Osteocyte (in vitro differentiated cells): ENCODE data around the gene EPC1. TPM values are rescaled to one million over a fixed set of nuclear protein-coding genes. Genes with fewer than 3 reads are reported as not detected.
"Not testable (repeated sequence)": the region's sequence is repeated elsewhere in the genome, so short reads cannot be mapped to it uniquely, and the experiment has no call there.

Experiments used
- DNase-seq: peaks from one replicate; pipeline ENCODE4 v3.0.0; 2021; ENCODE audit warnings: mixed read lengths; ENCODE audit not compliant: unreplicated experiment; ENCODE audit errors: extremely low spot score
- H3K27ac Mint-ChIP-seq: one replicate; pipeline ENCODE4 v1.8.0; 2021; ENCODE audit warnings: mild to moderate bottlenecking, mixed read lengths; ENCODE audit not compliant: unreplicated experiment
- H3K27me3 Mint-ChIP-seq: one replicate; pipeline ENCODE4 v1.8.0; 2021; ENCODE audit warnings: mixed read lengths; ENCODE audit not compliant: unreplicated experiment
- H3K36me3 Mint-ChIP-seq: one replicate; pipeline ENCODE4 v1.8.0; 2021; ENCODE audit warnings: mixed read lengths; ENCODE audit not compliant: unreplicated experiment
- H3K4me1 Mint-ChIP-seq: one replicate; pipeline ENCODE4 v1.8.0; 2021; ENCODE audit warnings: mixed read lengths; ENCODE audit not compliant: unreplicated experiment
- H3K4me3 Mint-ChIP-seq: one replicate; pipeline ENCODE4 v1.8.0; 2021; ENCODE audit warnings: mild to moderate bottlenecking, moderate library complexity, mixed read lengths; ENCODE audit not compliant: unreplicated experiment
- H3K9me3 Mint-ChIP-seq: one replicate; pipeline ENCODE4 v1.8.0; 2021; ENCODE audit warnings: mixed read lengths; ENCODE audit not compliant: unreplicated experiment
- total RNA-seq: library from RNA; stranded (reverse); gene quantifications from 2 replicates; pipeline ENCODE4 v1.2.1, GENCODE V29; 2021
- TF ChIP-seq, protein P1 (sequence below): fragments of 200-600 bp; sonication (generic); IDR thresholded peaks from 2 replicates; pipeline ENCODE4 v1.5.0; 2021; ENCODE audit warnings: antibody characterized with exemption, mild to moderate bottlenecking, moderate library complexity

The EPC1 gene
- total RNA-seq, 1 donor from 2014 or later = 35.5 TPM

DNA sequence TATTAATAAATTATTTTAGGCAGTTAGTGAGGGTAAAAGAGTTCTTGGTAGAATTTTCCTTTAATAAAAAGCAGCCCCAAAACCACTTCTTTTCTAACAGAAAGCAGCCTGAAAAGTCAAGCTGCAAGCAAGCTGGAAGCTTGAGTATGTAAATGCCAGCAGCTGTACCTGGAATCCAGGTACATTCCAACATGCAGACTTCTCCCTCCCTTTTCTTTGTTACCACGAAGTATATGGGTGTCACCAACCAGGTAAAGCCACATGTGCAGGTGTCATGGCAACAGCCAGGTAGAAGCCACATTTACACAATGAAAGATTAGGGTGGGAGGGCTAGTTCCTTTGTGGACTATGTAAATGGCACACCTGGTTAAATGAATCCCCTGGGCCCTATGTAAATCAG, 114.6 kb downstream of the EPC1 start:
- no peak overlapping the region for H3K4me3 Mint-ChIP-seq
- no peak for DNase-seq
- H3K27ac Mint-ChIP-seq = no peak overlapping the region
- TF ChIP-seq, protein P1, sequence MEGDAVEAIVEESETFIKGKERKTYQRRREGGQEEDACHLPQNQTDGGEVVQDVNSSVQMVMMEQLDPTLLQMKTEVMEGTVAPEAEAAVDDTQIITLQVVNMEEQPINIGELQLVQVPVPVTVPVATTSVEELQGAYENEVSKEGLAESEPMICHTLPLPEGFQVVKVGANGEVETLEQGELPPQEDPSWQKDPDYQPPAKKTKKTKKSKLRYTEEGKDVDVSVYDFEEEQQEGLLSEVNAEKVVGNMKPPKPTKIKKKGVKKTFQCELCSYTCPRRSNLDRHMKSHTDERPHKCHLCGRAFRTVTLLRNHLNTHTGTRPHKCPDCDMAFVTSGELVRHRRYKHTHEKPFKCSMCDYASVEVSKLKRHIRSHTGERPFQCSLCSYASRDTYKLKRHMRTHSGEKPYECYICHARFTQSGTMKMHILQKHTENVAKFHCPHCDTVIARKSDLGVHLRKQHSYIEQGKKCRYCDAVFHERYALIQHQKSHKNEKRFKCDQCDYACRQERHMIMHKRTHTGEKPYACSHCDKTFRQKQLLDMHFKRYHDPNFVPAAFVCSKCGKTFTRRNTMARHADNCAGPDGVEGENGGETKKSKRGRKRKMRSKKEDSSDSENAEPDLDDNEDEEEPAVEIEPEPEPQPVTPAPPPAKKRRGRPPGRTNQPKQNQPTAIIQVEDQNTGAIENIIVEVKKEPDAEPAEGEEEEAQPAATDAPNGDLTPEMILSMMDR = no peak
- peaks cover 2% of the 10 kb centered on the region for H3K36me3 Mint-ChIP-seq
- H3K27me3 Mint-ChIP-seq = no peaks in the 10 kb centered on the region
- no peaks in the 10 kb centered on the region for H3K9me3 Mint-ChIP-seq
- peaks cover 2% of the 10 kb centered on the region for H3K4me1 Mint-ChIP-seq

DNA sequence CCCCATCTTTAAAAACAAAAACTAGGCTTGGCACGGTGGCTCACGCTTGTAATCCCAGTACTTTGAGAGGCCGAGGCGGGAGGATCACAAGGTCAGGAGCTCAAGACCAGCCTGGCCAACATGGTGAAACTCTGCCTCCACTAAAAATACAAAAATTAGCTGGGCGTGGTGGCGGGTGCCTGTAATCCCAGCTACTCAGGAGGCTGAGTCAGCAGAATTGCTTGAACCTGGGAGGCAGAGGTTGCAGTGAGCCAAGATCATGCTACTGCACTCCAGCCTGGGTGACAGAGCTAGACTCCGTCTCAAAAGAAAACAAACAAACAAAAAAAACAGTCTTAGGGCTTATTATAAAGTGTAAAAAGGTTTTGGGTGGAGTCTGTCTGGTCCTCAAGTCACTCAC, 117.2 kb downstream of the EPC1 start:
- not testable (repeated sequence) for H3K4me1 Mint-ChIP-seq, H3K27me3 Mint-ChIP-seq, DNase-seq, H3K36me3 Mint-ChIP-seq, H3K4me3 Mint-ChIP-seq, H3K27ac Mint-ChIP-seq, H3K9me3 Mint-ChIP-seq

DNA sequence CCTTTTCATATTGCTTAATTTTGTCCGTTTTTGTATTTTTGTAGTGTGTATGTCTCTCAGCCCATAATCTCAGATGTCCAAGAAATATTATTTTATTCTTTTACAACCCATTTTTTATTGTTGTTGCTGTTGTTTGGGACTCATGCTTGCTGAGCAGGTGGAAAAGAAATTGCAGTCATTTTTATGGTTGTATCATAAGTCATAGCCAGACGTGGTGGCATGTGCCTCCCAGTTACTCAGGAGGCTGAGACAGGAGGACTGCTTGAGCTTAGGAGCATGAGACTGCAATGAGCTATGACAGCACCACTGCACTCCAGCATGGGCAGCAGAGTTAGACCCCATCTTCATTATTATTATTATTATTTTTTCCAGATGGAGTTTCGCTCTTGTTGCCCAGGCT, 117.8 kb downstream of the EPC1 start:
- no peak for DNase-seq
- Mint-ChIP-seq H3K27ac (no peak overlapping the region), H3K36me3 (peaks cover 2% of the 10 kb centered on the region), H3K4me3 (no peak overlapping the region), H3K4me1 (no peaks in the 10 kb centered on the region), H3K27me3 (no peaks in the 10 kb centered on the region), H3K9me3 (no peaks in the 10 kb centered on the region)
- TF ChIP-seq, protein P1 = no peak

DNA sequence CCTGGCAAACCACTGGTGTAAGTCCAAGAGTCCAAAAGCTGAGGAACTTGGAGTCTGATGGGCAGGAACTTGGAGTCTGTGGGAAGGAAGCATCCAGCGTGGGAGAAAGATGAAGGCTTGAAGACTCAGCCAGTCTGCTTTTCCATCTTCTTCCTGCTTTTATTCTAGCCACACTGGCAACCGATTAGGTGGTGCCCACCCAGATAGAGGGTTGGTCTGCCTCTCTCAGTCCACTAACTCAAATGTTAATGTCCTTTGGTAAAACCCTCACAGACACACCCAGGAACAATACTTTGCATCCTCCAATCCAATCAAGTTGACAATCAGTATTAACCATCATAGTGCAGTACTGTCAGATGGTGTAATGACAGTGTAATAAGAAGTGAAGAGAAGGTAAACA, 119.2 kb downstream of the EPC1 start:
- peaks cover 2% of the 10 kb centered on the region for H3K36me3 Mint-ChIP-seq
- no peaks in the 10 kb centered on the region for H3K27me3 Mint-ChIP-seq
- no peak for DNase-seq
- H3K9me3 Mint-ChIP-seq = peaks cover 6% of the 10 kb centered on the region
- TF ChIP-seq, protein P1 = no peak
- H3K27ac Mint-ChIP-seq = no peak overlapping the region
- H3K4me1 Mint-ChIP-seq = no peaks in the 10 kb centered on the region
- no peak overlapping the region for H3K4me3 Mint-ChIP-seq

DNA sequence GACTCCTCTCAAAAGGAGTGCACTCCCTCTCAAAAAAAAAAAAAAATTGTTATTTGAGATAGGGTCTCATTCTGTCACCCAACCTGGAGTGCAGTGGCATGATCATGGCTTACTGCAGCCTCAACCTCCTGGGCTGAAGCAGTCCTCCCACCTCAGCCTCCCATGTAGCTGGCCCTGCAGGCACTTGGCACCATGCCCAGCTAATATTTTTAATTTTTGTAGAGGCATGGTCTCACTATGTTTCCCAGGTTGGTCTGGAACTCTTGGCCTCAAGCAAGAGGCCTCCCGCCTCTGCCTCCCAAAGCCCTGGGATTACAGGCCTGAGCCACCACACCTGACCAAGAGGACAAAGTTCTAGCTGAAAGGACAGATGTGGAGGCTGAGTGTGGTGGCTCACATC, 120.3 kb downstream of the EPC1 start:
- Mint-ChIP-seq H3K36me3 (no peaks in the 10 kb centered on the region), H3K27ac (no peak overlapping the region), H3K27me3 (no peaks in the 10 kb centered on the region), H3K4me3 (no peak overlapping the region), H3K9me3 (peaks cover 11% of the 10 kb centered on the region), H3K4me1 (no peaks in the 10 kb centered on the region)
- TF ChIP-seq, protein P1 = no peak
- no peak for DNase-seq

DNA sequence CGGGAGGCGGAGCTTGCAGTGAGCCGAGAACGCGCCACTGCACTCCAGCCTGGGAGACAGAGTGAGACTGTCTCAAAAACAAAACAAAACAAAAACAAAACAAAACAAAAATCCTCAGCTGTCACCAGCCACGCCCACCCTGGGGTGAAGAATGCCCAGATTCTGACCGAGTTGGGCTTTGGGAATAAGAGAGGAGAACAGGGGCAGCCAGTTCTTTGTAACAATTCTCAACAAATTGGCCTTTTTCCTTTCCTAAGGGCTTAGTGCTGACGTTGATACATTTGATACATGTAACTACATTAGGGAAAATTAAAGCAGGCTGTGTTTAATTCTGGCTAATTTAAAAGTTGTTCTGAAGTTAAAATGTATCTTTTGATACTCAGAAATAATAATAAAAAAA, 121.0 kb downstream of the EPC1 start:
- Mint-ChIP-seq H3K27ac (no peak overlapping the region), H3K9me3 (peaks cover 11% of the 10 kb centered on the region), H3K4me1 (no peaks in the 10 kb centered on the region), H3K36me3 (no peaks in the 10 kb centered on the region), H3K4me3 (no peak overlapping the region), H3K27me3 (no peaks in the 10 kb centered on the region)
- DNase-seq = no peak
- TF ChIP-seq, protein P1 = no peak

DNA sequence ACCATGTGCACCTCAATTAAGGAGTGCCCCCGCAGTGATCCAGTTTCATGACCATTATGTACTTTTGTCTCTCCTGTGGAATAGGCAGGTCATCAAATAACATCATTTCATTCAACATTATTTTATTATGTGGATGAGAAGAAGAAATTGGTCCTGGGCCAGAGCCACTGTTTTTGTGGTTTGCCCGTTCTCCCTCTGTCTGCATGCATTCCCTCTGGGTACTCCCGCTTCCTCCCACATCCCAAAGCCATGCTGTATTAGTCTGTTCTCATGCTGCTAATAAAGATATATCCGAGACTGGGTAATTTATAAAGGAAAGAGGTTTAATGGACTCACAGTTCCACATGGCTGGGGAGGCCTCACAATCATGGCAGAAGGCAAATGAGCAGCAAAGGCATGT, 124.6 kb downstream of the EPC1 start:
- H3K36me3 Mint-ChIP-seq, H3K27ac Mint-ChIP-seq, H3K27me3 Mint-ChIP-seq, DNase-seq, H3K4me1 Mint-ChIP-seq, H3K4me3 Mint-ChIP-seq: not testable (repeated sequence)
- peaks cover 28% of the 10 kb centered on the region for H3K9me3 Mint-ChIP-seq

DNA sequence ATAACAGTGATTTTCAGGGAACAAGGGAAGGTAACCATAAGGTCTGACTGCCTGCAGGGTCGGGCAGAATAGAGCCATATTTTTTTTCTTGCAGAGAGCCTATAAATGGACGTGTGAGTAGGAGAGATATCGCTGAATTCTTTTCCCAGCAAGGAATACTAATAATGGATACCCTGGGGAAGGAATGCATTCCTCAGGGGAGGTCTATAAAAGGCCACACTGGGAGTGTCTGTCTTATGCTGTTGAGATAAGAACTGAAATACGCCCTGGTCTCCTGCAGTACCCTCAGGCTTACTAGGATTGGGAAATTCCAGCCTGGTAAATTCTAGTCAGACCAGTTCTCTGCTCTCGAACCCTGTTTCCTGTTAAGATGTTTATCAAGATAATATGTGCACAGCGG, 127.8 kb downstream of the EPC1 start:
- not testable (repeated sequence) for H3K4me1 Mint-ChIP-seq, H3K27me3 Mint-ChIP-seq, H3K4me3 Mint-ChIP-seq, H3K36me3 Mint-ChIP-seq, DNase-seq, H3K27ac Mint-ChIP-seq
- peaks cover 28% of the 10 kb centered on the region for H3K9me3 Mint-ChIP-seq
